Epithelial cell of proximal tubule (primary cell): ENCODE results near the gene MXD4. TPM values are rescaled to one million over a fixed set of nuclear protein-coding genes. Genes with fewer than 3 reads are reported as not detected.
A peak's percentile ranks its signal among the peaks of the same experiment; 100 is the strongest.

Experiments
- DNase-seq: peaks from one replicate; pipeline ENCODE4 v3.0.0-alpha.2; 2011; ENCODE audit warnings: low read depth
- H3K4me3 ChIP-seq: 2 replicates; pipeline ENCODE4 v1.5.1; 2011; ENCODE audit warnings: low read depth, mild to moderate bottlenecking, low read length
- CTCF ChIP-seq: conservative IDR thresholded peaks from 2 replicates; pipeline ENCODE4 v1.5.1; 2012; ENCODE audit warnings: low read depth, mild to moderate bottlenecking, low read length
- total RNA-seq: library from RNA; depleted of rRNA; stranded (reverse); fragments of >200 nt; gene quantifications from 2 replicates; pipeline ENCODE4 v1.2.3, GENCODE V29; 2015

The MXD4 gene
- total RNA-seq, 1 donor from 2014 or later: 26.9 TPM

GRCh38 chr4:2262145-2262943, 435 bp upstream of the MXD4 start:
- peak overlapping the region; percentile 82 for H3K4me3 ChIP-seq
- no peak for TF ChIP-seq CTCF
- DNase-seq: peak; percentile 78

GRCh38 chr4:2261110-2261852, 628 bp downstream of the MXD4 start:
- no peak for TF ChIP-seq CTCF
- no peak for DNase-seq
- H3K4me3 ChIP-seq: peak overlapping the region; percentile 92

- TF ChIP-seq CTCF: no peak
- no peak for DNase-seq
- peak overlapping the region; percentile 92 for H3K4me3 ChIP-seq
These were observed 1.4 kb downstream of the MXD4 start for GRCh38 chr4:2260344-2261109.

GRCh38 chr4:2259541-2260343, 2.2 kb downstream of the MXD4 start:
- no peak for TF ChIP-seq CTCF
- DNase-seq: no peak
- peak overlapping the region; percentile 92 for H3K4me3 ChIP-seq

GRCh38 chr4:2259036-2259540, 2.8 kb downstream of the MXD4 start:
- DNase-seq: no peak
- H3K4me3 ChIP-seq: no peak overlapping the region
- no peak for TF ChIP-seq CTCF
